A549 treated with Mapracorat at 1 μM for 4 hours (cell line): ENCODE measurements around the gene ZBTB38. TPM values are rescaled to one million over a fixed set of nuclear protein-coding genes. Genes with fewer than 3 reads are reported as not detected.

Experiments used
- total RNA-seq: library from RNA; stranded (reverse); fragments of 200-300 nt; extraction: Qiagen RNA extraction; gene quantifications from 5 replicates; pipeline ENCODE4 v1.2.3, GENCODE V29; 2022

The ZBTB38 gene, protein sequence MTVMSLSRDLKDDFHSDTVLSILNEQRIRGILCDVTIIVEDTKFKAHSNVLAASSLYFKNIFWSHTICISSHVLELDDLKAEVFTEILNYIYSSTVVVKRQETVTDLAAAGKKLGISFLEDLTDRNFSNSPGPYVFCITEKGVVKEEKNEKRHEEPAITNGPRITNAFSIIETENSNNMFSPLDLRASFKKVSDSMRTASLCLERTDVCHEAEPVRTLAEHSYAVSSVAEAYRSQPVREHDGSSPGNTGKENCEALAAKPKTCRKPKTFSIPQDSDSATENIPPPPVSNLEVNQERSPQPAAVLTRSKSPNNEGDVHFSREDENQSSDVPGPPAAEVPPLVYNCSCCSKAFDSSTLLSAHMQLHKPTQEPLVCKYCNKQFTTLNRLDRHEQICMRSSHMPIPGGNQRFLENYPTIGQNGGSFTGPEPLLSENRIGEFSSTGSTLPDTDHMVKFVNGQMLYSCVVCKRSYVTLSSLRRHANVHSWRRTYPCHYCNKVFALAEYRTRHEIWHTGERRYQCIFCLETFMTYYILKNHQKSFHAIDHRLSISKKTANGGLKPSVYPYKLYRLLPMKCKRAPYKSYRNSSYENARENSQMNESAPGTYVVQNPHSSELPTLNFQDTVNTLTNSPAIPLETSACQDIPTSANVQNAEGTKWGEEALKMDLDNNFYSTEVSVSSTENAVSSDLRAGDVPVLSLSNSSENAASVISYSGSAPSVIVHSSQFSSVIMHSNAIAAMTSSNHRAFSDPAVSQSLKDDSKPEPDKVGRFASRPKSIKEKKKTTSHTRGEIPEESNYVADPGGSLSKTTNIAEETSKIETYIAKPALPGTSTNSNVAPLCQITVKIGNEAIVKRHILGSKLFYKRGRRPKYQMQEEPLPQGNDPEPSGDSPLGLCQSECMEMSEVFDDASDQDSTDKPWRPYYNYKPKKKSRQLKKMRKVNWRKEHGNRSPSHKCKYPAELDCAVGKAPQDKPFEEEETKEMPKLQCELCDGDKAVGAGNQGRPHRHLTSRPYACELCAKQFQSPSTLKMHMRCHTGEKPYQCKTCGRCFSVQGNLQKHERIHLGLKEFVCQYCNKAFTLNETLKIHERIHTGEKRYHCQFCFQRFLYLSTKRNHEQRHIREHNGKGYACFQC (N-terminal part only)
- 57.7 to 94.9 TPM (median 79.1 TPM) in 5 replicates for total RNA-seq

DNA sequence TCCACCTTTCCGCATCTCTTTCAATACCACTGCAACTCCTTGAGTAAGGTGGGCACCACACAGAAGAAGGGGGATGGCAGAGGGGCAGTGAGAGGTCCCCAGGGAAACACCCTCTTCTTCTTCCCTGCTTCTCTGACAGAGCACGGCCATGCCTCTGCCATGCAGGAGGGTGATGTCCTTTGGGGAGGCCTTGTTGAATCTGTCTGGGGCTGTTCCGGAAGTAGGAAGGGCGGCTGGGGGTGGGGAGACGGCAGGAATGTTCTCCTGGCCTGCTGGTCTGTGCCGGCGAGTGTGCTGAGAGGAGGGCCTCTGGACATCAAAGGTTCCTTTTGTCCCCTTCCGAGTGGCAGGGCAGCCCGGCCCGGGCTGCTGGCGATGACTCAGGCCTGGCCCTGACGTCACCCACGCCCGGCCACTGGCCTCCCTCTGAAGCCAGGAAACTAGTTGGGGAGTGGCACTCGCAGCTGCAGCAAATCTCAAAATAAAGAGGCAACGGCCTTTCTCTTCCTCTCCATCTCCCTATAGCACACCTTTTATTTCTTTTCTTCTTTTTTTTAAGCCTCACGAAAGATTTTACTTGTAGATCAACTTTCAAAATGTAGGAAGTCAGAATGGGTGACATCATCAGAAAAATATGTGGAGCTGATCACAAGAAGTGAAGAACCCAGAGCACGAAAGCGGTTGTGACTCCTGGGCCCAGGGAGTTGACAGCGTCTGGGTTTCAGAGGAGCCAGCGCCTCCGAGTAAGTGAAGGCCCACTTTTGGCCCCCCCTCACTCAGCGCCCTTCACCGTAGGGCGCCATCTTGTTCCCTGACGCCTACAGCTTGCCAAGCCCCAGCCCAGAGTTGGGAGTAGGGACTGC is at the start of gene ZBTB38:
Gene ZBTB38, plus strand, starts transcription at position 443 of the 863 bp plus-strand sequence. CDS start 73,885 bp downstream, outside the sequence.

Other genes with a start within 250 kb of the ZBTB38 start
- gene PXYLP1, start 136.7 kb upstream of the ZBTB38 start, total RNA-seq, result 12.1 to 14.5 TPM (median 13.3 TPM) in 5 replicates
- 5.7 to 8.6 TPM (median 7.8 TPM) in 5 replicates for gene RASA2, start 118.5 kb downstream of the ZBTB38 start, total RNA-seq